Suprapubic skin (tissue), 4 donors: ENCODE results near the gene LZTR1. TPM values are rescaled to one million over a fixed set of nuclear protein-coding genes. Genes with fewer than 3 reads are reported as not detected.

Source experiments
- DNase-seq, 2 donors: peaks; one replicate each; pipeline ENCODE4 v3.0.0-alpha.2; 2019; ENCODE audit warnings: low spot score in 2 of 2
- H3K27ac ChIP-seq: fragments of 200-600 bp; sonication (generic); one replicate; pipeline ENCODE4 v1.5.1; 2019
- H3K27me3 ChIP-seq: fragments of 200-600 bp; sonication (generic); one replicate; pipeline ENCODE4 v1.5.1; 2019
- H3K36me3 ChIP-seq: fragments of 200-600 bp; sonication (generic); one replicate; pipeline ENCODE4 v1.5.1; 2019
- H3K4me1 ChIP-seq: fragments of 200-600 bp; sonication (generic); one replicate; pipeline ENCODE4 v1.5.1; 2019
- H3K4me3 ChIP-seq: fragments of 200-600 bp; sonication (generic); one replicate; pipeline ENCODE4 v1.5.1; 2019; ENCODE audit warnings: mild to moderate bottlenecking
- H3K9me3 ChIP-seq: fragments of 200-600 bp; sonication (generic); one replicate; pipeline ENCODE4 v1.5.1; 2019
- EP300 ChIP-seq: sonication (generic); formaldehyde crosslinking; IDR thresholded peaks from one replicate; pipeline ENCODE4 v1.6.1; 2017; ENCODE audit warnings: antibody characterized with exemption
- POLR2A ChIP-seq, 2 donors: fragments of 450-650 bp; IDR thresholded peaks; one replicate each; pipeline ENCODE4 v1.6.1; 2017; ENCODE audit warnings: antibody characterized with exemption in 2 of 2, mild to moderate bottlenecking in 2 of 2, moderate library complexity in 2 of 2
- POLR2AphosphoS5 ChIP-seq, 3 donors: sonication (generic); formaldehyde crosslinking; IDR thresholded peaks; one replicate each; pipeline ENCODE4 v1.6.1; 2017; ENCODE audit warnings: antibody characterized with exemption in 3 of 3
- WGBS: methylation state at CpG from one replicate; pipeline ENCODE4 v1.1.5; 2018; 5-methylcytosine and 5-hydroxymethylcytosine counted together
- total RNA-seq, 4 donors: library from RNA; depleted of rRNA; stranded (reverse); fragments of >200 nt; gene quantifications; one replicate each; pipeline ENCODE4 v1.1.0, GENCODE V29; 2016
- TF ChIP-seq, protein P1 (sequence below), 2 donors: fragments of 200-600 bp in 1 of 2; fragments of 450-650 bp in 1 of 2; sonication (generic) in 1 of 2; IDR thresholded peaks; one replicate each; pipeline ENCODE4 v1.5.1; 2016 to 2019; ENCODE audit warnings: antibody characterized with exemption in 2 of 2, mild to moderate bottlenecking in 1 of 2, moderate library complexity in 1 of 2

Gene LZTR1
- total RNA-seq, 4 donors from 2014 or later, result 29.3 to 75.6 (median 46.9) TPM

DNA sequence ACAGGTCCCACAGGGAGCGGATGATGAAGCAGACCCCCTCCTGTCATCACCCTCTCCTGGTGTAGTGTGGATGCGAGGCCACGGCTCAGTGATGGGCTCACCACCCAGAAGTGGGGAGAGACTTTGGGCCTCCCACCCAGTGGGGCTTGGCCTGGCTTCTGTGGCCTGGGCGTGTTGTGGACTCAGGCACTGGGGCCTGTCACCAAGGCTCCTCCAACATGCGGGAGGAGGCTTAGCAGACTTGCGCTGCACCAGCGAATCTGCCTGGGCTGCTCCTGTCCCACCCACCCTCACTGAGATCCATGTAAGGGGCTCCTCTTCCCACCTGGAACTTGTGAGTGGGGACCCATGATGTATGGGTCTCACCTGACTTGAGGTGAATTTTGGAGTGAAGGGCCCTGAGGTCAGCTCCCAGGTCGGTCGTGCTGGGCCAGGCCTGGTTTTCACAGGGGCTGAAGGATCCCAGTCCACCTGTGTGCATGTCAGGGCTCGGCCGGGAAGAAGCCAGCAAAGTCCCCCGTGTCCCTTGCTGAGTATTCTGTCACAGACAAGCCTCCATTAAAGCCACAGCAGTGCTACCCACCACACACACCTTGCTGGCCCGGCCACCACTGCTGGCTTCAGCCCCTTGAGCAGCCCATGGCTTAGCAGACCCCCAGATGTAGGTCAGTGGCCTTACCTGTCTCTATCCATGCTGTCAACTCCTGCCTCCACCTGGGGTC is 15.6 kb downstream of the LZTR1 start:
- H3K4me1 ChIP-seq, result peaks cover 24% of the 10 kb centered on the region
- H3K27me3 ChIP-seq, result no peaks in the 10 kb centered on the region
- no peak overlapping the region for H3K4me3 ChIP-seq
- no peak for DNase-seq
- H3K9me3 ChIP-seq, result no peaks in the 10 kb centered on the region
- H3K27ac ChIP-seq, result no peak overlapping the region
- TF ChIP-seq POLR2A (IDR thresholded peaks at IDR 0.05) (no peak), EP300 (no peak), POLR2AphosphoS5 (IDR thresholded peaks at IDR 0.05) (no peak)
- TF ChIP-seq, protein P1, sequence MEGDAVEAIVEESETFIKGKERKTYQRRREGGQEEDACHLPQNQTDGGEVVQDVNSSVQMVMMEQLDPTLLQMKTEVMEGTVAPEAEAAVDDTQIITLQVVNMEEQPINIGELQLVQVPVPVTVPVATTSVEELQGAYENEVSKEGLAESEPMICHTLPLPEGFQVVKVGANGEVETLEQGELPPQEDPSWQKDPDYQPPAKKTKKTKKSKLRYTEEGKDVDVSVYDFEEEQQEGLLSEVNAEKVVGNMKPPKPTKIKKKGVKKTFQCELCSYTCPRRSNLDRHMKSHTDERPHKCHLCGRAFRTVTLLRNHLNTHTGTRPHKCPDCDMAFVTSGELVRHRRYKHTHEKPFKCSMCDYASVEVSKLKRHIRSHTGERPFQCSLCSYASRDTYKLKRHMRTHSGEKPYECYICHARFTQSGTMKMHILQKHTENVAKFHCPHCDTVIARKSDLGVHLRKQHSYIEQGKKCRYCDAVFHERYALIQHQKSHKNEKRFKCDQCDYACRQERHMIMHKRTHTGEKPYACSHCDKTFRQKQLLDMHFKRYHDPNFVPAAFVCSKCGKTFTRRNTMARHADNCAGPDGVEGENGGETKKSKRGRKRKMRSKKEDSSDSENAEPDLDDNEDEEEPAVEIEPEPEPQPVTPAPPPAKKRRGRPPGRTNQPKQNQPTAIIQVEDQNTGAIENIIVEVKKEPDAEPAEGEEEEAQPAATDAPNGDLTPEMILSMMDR (IDR thresholded peaks at IDR 0.05), result no peak
- WGBS, result 94% methylated on average over 3 of the region's 13 CpGs
- H3K36me3 ChIP-seq, result peaks cover 71% of the 10 kb centered on the region

DNA sequence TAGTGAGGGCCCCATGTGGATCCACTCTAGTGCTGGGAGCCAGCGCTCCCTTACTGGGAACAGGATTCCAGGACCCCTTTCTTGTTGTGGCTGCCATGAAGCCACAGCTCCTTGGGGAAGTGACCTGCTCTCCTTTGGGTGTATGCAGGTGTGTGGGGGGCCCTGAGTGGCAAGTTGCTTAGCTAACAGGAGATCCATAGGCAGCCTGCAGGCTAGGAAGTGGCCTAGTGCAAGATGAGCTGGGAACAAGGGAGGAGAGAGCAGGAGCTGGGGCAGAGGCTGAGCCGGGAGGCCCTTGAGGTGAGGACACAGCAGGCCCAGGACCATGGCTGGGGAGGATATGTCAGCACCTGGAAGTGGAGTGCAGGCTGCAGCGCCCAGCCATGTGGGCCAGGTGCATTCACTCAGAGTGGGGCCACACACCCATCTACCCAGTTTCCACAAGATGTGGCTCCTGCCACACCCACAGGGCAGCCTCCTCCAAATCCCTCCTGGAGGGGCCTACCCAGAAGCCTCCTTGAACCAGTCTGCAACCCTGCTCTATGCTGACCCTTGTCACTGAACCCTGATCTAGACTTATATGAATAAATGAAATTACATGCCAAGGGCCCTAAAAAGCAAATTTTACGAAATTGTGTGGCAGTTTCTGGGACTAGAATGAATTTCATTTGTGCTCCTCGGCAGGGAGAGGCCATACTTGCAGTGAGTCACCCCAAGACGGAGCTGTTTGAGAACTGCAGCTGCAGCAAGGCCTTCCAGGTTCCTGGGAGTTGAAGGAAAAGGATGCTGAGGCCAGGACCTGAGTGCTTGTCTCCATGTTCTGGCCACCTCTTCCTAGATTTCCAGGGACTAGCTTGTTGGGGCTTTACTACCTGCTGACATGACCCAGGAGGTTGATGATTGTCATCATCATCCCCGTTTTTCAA is 16.6 kb downstream of the LZTR1 start:
- Histone ChIP-seq H3K9me3 (no peaks in the 10 kb centered on the region), H3K27me3 (no peaks in the 10 kb centered on the region), H3K4me1 (peaks cover 34% of the 10 kb centered on the region), H3K4me3 (no peak overlapping the region), H3K36me3 (peaks cover 61% of the 10 kb centered on the region), H3K27ac (no peak overlapping the region)
- 55% methylated on average over 7 of the region's 7 CpGs for WGBS
- DNase-seq, result no peak
- TF ChIP-seq POLR2AphosphoS5 (IDR thresholded peaks at IDR 0.05), result no peak
- TF ChIP-seq, protein P1 (IDR thresholded peaks at IDR 0.05), result no peak
- no peak for TF ChIP-seq EP300
- TF ChIP-seq POLR2A (IDR thresholded peaks at IDR 0.05), result no peak

DNA sequence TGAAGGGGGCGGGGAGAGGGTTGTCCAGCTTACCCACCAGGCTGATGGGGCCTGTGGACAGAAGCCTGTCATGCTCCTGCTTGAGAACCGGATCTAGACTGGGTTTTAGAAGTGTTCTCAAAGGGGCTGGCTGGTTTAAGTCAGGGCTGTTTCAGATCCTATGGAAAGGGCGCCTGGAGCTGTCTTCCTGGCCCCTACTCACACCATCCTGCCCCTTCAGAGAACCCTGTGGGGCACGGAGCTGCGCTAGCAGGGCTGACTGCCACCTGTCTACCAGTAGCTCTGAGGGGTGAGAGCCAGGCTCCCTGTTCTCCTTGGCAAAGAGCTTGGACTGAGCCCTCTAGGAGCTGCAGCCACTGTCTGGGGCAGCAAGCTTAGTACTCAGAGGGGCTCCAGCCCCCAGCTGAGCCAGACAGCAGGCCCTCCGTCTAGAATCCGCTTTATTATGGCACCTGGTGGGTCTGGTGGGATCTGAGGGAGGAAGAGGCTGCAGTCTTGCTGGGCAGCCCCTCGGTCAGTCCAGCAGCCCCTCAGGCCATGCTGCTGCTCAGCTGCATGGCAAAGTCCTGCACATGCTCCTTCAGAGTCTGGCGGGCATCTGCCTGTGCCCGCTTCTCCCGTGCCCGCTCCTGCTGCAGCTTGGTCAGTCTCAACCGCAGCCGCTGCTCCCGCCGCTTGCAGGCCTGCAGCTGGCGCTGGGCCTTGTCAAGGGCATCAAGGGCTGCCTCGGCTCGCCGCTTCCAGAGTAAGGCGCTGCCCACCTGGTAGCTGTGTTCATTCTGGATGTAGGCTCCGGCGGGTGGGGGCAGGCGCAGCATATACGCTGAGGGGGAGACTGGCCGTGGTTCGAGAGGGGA is 17.5 kb downstream of the LZTR1 start:
- peaks cover 39% of the 10 kb centered on the region for H3K4me1 ChIP-seq
- 90% methylated on average over 15 of the region's 27 CpGs for WGBS
- DNase-seq, result no peak
- H3K27me3 ChIP-seq, result no peaks in the 10 kb centered on the region
- no peaks in the 10 kb centered on the region for H3K9me3 ChIP-seq
- H3K27ac ChIP-seq, result no peak overlapping the region
- TF ChIP-seq, protein P1 (IDR thresholded peaks at IDR 0.05), result no peak
- TF ChIP-seq POLR2A (IDR thresholded peaks at IDR 0.05) (no peak), EP300 (no peak), POLR2AphosphoS5 (IDR thresholded peaks at IDR 0.05) (no peak)
- H3K36me3 ChIP-seq, result peaks cover 52% of the 10 kb centered on the region
- peak overlapping the region; percentile 58 for H3K4me3 ChIP-seq

DNA sequence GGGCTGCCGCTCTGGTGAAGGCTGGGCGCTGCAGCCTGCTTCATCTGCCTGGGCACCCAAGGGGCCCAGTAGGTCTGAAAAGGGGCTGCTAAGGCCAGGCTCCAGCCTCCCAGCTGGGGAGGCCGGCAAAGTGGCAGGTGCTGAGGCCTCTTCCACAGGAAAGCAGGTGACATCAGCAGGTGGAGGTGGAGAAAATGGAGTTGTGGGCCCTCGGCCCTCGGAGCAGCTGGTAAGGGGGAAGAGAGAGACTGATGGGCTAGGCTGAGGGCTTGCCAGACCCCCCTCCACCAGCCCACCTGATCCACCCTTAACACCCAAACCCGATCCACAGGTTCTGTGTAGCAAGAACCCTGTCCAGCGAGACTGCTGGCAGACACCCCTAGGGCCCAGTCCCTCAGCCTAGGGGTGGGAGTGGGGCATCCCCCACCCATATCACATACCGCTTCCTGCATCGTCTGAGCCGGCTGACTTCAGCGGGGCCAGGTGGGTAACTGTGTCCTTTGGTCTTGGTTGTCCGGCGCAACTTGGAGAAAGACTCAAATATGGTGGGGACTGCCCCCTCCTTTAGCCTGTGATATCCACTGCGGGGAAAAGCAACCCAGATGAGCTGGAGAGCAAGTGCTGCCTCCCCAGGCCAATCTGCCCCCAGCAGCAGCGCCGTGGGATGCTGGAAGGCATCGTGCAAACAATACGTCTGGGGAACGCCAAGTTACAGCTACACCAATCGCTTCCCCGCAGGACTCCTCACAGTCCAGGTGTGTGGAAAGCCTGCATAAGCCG is 18.3 kb downstream of the LZTR1 start:
- H3K9me3 ChIP-seq, result no peaks in the 10 kb centered on the region
- 64% methylated on average over 9 of the region's 22 CpGs for WGBS
- no peak for DNase-seq
- H3K36me3 ChIP-seq, result peaks cover 44% of the 10 kb centered on the region
- H3K4me1 ChIP-seq, result peaks cover 39% of the 10 kb centered on the region
- peak overlapping the region; percentile 98 for H3K27ac ChIP-seq
- TF ChIP-seq, protein P1 (IDR thresholded peaks at IDR 0.05), result no peak
- no peak for TF ChIP-seq POLR2A (IDR thresholded peaks at IDR 0.05)
- no peak for TF ChIP-seq POLR2AphosphoS5 (IDR thresholded peaks at IDR 0.05)
- no peak for TF ChIP-seq EP300
- peak overlapping the region; percentile 58 for H3K4me3 ChIP-seq
- H3K27me3 ChIP-seq, result no peaks in the 10 kb centered on the region
